NK-92 (cell line): ENCODE measurements around the gene MKS1.

Experiments used
- DNase-seq: peaks from one replicate; lab custom pipeline; 2025; ENCODE audit not compliant: unreplicated experiment; lab: John Stamatoyannopoulos, UW

Gene MKS1

DNA sequence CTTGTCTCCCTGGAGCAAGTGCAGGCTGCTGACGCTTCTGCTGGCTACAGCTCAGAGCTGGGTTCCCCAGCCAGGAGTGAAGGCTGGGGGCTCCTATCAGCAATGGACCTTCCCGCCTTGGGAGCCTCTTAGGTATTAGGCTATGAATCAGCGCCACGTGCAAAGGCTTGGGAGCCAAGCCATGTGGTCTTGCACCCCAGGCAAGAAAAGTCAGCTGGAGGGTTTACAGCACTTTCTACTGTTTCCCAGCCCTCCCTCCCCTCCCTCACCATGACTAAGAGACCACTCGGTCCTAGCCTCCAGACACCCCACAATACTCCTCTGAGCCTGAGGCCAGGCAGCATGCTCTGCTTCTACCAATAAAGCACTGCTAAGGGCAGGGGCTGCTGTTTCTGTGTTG is 14.3 kb downstream of the MKS1 start:
- no peak for DNase-seq

- DNase-seq: no peak
Measured at GRCh38 chr17:58202859-58203258, 16.2 kb downstream of the MKS1 start.

GRCh38 chr17:58200024-58200633 is 18.9 kb downstream of the MKS1 start:
- DNase-seq: no peak

DNA sequence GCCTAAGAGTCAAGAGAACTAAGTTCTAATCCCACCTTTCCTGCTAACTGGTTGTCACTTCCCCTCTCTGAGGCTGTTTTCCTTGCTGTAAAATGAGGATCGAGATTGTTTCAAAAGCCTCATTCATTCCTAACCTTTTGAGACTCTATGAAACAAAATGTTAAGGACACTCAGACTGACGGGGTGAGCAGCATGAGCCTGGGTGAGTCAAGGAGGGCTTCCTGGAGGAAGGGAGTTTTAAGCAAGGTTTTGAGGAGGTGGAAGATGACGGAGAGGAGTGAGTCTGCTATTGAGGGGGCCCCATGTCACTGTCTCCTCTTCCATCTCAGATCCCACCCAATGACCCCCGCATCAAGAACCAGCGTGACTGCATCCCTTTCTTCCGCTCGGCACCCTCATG is 22.4 kb downstream of the MKS1 start:
- no peak for DNase-seq

GRCh38 chr17:58195518-58196123 is 23.4 kb downstream of the MKS1 start:
- no peak for DNase-seq

GRCh38 chr17:58193641-58194255 is 25.3 kb downstream of the MKS1 start:
- DNase-seq: no peak

GRCh38 chr17:58192612-58193011 is 26.4 kb downstream of the MKS1 start, which contains the start of gene EPX:
Gene EPX, plus strand, starts transcription at chr17:58192726. Its CDS starts 121 bp downstream, at chr17:58192847.
- DNase-seq: no peak

GRCh38 chr17:58191241-58191896 is 27.7 kb downstream of the MKS1 start:
- DNase-seq: no peak

DNA sequence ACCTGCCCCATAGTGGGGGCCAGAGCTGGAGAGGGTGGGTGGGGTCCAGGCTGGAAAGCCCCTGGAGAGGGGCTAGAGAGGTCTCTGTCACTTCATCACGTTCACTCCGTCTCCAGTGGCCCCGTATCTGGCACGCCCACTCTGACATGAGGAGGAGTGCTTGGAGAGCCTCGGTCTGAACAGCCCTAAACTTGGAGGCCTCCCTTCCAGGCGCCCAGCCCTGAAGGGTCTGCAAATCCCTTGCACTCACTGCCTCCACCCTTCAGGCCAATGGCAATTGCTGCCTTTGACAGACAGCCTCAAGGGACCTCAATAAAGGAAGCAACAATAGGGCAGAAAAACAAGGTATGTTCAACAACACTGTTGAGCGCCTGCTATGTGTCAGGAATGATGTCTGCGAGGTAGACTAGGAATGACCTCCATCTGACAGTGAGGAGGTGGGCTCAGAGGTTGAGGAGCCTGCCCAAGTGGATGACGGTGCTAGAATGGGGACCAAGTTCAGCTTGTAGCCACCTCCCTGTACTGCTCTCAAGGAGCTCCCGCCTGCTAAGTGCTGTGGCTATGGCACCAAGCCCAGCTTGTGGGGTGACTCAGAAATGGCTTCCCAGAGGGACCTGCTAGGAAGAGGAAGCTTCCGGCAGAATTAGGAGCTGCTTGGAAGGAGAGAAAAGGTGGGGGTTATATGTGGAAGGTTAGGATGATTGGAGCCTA is 29.5 kb downstream of the MKS1 start:
- DNase-seq: no peak

GRCh38 chr17:58187675-58188074 is 31.4 kb downstream of the MKS1 start:
- no peak for DNase-seq

GRCh38 chr17:58187063-58187462 is 32.0 kb downstream of the MKS1 start:
- no peak for DNase-seq

DNA sequence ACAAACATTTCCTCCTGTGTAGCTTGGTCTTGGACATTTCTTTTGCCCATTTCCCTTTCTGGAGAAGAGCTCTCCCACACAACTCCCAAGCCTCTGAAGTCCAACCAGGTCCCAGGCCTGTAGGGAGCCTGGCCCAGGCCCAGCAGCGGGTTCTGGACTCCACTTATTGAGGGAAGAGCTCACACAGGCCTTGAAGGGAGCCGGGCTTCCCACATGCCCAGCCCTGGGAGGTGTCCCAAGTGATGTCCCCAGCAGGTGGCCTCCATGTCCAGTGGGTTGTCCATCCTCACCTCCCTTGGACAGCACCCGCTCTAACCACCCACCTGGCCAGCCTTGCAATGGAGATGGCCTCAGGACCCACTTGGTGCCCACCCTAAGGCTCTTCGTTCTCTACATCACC is 32.5 kb downstream of the MKS1 start:
- DNase-seq: no peak

GRCh38 chr17:58184986-58185761 is 33.9 kb downstream of the MKS1 start:
- no peak for DNase-seq

- no peak for DNase-seq
Measured at GRCh38 chr17:58184308-58184985, 34.6 kb downstream of the MKS1 start.

DNA sequence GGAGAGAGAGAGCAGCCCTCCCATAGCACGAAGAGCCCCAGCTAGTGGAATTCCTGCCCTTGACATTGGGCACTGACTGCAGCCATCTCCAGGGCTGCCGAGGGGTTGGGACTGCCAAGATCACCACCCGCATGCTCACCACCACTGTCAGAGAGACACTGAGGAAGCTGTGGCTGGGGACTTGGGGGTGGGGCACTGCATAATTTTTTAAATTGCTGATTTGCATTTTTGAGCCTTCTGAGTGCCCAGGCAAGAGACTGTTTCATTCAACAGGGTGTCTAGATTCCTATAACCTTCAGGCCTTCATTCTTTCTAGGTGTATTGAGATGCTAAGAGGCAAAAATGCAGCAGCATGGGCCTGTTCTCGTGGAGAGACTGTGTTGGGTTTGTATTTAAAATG is 35.5 kb downstream of the MKS1 start:
- no peak for DNase-seq

GRCh38 chr17:58181796-58182195 is 37.3 kb downstream of the MKS1 start:
- DNase-seq: no peak

GRCh38 chr17:58176200-58176599 is 42.9 kb downstream of the MKS1 start:
- DNase-seq: no peak

DNA sequence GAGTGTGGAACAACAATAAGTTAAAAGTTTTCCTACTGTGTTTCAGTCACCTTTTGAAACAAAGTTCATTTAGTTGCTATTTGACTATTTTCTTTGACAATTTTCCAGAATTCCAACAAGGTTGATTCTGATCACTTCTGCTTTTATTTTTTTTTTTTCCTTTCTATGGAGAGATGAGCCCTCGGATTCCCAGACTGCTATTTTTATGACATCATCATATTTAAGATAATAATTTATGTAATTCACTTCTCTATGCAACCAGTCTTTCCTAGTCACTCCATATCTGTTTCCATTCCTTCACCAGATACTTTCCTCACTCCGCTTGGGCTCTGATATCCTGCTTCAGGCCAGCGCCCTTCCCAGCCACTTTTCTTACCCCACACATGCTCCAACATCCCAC is 44.2 kb downstream of the MKS1 start:
- no peak for DNase-seq

DNA sequence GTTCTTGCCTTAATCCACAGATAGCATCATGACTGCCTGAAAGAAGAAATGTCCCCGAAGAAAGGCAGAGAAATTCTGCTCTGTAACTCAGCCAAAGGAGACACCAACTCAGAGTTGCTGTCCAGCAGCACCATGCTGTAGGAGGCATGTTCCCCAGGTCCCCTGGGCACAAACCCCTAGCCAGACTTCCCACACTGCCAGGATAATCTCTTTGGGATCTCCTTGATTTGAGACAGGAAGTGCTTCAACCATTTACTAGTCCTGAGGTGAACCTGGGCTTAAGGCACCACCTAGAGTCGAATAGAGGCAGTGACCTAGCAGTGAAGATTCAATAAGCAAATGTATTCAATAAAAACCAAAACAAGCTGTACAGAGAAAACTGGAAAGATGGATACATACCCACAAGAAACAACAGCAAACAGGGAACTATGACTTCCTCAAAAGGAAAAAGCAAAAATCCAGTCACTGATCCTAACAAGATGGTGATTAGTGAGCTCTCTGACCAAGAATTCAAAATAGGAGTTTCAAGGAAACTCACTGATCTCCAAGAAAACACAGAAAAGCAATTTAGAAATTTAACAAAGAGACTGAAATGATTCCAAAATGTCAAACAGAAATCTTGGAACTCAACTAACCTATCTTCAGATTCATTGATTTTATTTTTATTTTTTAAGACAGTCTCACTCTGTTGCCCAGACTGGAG is 46.5 kb downstream of the MKS1 start:
- DNase-seq: no peak

GRCh38 chr17:58170622-58171021 is 48.4 kb downstream of the MKS1 start:
- DNase-seq: no peak
